ENCODE measurements around the gene ZBTB7C. TPM values are rescaled to one million over a fixed set of nuclear protein-coding genes. Genes with fewer than 3 reads are reported as not detected.

Gene ZBTB7C
- total RNA-seq, 2 donors from 2014 or later: 25.1 to 36.4 TPM

DNA sequence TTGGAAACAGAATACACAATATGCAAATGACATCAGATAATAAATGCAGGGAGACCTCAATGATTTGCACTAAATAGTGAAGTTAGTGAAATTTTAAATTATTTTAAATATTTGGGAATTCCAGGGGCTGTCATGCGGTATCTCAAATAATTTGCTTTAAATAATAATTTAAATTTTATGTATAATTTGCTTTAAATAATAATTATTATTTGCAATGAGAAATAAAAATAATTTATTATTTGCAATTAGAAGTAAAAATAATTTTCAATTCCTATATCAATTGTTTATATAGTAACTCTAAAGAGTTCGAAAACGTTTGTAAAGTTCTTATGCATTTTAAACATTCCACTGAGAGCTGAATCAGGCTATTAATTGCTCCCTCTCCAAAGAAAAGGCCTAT, 226.4 kb downstream of the ZBTB7C start:
- no peaks in the 10 kb centered on the region for H3K4me1 ChIP-seq
- DNase-seq: no peak
- no peak overlapping the region for H3K27ac ChIP-seq
- intact Hi-C loops (cut with DNase I): no loop called here
- H3K9ac ChIP-seq (ENCODE audit: low read depth in 2 of 2, low read length in 2 of 2): no peak overlapping the region
- TF ChIP-seq, protein P1, sequence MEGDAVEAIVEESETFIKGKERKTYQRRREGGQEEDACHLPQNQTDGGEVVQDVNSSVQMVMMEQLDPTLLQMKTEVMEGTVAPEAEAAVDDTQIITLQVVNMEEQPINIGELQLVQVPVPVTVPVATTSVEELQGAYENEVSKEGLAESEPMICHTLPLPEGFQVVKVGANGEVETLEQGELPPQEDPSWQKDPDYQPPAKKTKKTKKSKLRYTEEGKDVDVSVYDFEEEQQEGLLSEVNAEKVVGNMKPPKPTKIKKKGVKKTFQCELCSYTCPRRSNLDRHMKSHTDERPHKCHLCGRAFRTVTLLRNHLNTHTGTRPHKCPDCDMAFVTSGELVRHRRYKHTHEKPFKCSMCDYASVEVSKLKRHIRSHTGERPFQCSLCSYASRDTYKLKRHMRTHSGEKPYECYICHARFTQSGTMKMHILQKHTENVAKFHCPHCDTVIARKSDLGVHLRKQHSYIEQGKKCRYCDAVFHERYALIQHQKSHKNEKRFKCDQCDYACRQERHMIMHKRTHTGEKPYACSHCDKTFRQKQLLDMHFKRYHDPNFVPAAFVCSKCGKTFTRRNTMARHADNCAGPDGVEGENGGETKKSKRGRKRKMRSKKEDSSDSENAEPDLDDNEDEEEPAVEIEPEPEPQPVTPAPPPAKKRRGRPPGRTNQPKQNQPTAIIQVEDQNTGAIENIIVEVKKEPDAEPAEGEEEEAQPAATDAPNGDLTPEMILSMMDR (IDR thresholded peaks at IDR 0.05): no peak
- no peak overlapping the region for H3K4me3 ChIP-seq
- H3K9me3 ChIP-seq: no peaks in the 10 kb centered on the region
- no peaks in the 10 kb centered on the region for H3K36me3 ChIP-seq
- no peaks in the 10 kb centered on the region for H3K27me3 ChIP-seq

DNA sequence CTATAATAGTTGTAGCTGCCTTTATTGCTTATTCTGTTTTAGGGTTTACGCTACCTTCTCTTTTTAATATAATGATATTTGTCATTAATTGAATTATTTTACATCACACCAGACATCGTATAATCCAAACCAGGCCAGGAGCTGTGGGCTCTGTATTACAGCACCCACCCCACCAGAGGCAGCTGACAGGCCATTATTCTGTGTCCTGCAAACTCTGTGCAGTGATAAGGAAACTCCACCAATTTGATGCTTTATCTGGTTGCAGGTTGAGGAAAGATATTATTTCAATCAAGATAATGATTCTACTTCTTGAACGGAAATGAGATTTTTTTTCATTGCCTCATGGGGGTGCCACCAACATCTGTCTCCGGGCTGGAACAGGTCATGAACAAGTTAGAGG, 227.3 kb downstream of the ZBTB7C start:
- no peak overlapping the region for H3K9ac ChIP-seq (ENCODE audit: low read depth in 2 of 2, low read length in 2 of 2)
- no peak overlapping the region for H3K27ac ChIP-seq
- H3K9me3 ChIP-seq: no peaks in the 10 kb centered on the region
- intact Hi-C loops (cut with DNase I): no loop called here
- TF ChIP-seq, protein P1 (IDR thresholded peaks at IDR 0.05): no peak
- H3K4me1 ChIP-seq: no peaks in the 10 kb centered on the region
- H3K27me3 ChIP-seq: no peaks in the 10 kb centered on the region
- DNase-seq: no peak
- H3K36me3 ChIP-seq: no peaks in the 10 kb centered on the region
- no peak overlapping the region for H3K4me3 ChIP-seq

DNA sequence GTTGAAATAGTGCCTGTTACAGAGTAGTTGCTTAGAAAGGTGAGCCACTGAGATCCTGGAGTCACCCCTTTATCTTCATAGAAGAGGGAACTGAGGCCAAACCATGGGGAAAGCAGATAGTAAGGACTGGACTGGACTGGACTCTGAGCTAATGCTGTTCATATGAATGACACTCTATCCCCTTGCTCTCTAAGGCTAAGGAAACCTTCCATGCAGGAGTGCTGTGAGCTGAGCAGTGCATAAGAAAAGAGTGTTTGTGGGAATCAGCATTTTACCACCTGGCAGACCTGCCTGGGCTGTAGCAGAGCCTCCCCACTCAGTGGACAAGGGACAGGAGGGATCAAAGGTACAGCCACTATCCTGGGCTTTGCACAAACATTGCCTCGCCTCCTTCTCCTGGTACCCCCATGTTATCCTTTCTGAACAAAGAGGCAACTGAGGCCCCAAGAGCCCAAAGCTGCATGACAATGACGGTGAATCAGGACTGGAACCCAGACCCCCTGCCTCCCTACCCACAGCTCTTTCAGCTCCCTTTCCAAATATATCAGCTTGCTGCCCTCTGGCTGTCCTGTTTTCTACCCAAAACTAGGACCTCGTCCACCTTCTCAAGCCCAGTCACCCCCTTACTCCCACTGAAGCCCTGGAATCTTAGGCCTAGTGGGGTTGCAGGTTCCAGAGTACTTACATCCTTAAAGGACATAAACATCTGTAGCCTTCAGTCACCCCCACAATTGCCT, 227.9 kb downstream of the ZBTB7C start:
- H3K27me3 ChIP-seq: no peaks in the 10 kb centered on the region
- H3K4me3 ChIP-seq: no peak overlapping the region
- no peaks in the 10 kb centered on the region for H3K9me3 ChIP-seq
- no peak for DNase-seq
- H3K9ac ChIP-seq (ENCODE audit: low read depth in 2 of 2, low read length in 2 of 2): no peak overlapping the region
- no peak overlapping the region for H3K27ac ChIP-seq
- TF ChIP-seq, protein P1 (IDR thresholded peaks at IDR 0.05): no peak
- intact Hi-C loops (cut with DNase I): no loop called here
- no peaks in the 10 kb centered on the region for H3K36me3 ChIP-seq
- no peaks in the 10 kb centered on the region for H3K4me1 ChIP-seq

DNA sequence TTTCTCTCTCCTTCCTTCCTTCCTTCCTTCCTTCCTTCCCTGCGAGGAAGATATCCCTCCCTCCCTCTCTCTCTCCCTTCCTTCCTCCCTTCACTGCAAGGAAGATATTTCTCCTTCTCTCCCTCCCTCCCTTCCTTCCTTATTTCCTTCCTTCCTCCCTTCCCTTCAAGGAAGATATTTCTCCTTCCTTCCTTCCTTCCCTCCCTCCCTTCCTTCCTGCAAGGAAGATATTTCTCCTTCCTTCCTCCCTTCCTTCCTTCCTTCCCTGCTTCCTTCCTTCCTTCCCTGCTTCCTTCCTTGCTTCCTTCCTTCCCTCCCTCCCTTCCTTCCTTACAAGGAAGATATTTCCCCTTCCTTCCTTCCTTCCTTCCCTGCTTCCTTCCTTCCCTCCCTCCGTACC, 229.5 kb downstream of the ZBTB7C start:
- Histone ChIP-seq H3K4me3 (no peak overlapping the region), H3K36me3 (no peaks in the 10 kb centered on the region), H3K27ac (no peak overlapping the region), H3K9ac (ENCODE audit: low read depth in 2 of 2, low read length in 2 of 2) (no peak overlapping the region), H3K9me3 (no peaks in the 10 kb centered on the region), H3K27me3 (no peaks in the 10 kb centered on the region), H3K4me1 (no peaks in the 10 kb centered on the region)
- no peak for DNase-seq
- TF ChIP-seq, protein P1 (IDR thresholded peaks at IDR 0.05): no peak
- intact Hi-C loops (cut with DNase I): no loop called here

DNA sequence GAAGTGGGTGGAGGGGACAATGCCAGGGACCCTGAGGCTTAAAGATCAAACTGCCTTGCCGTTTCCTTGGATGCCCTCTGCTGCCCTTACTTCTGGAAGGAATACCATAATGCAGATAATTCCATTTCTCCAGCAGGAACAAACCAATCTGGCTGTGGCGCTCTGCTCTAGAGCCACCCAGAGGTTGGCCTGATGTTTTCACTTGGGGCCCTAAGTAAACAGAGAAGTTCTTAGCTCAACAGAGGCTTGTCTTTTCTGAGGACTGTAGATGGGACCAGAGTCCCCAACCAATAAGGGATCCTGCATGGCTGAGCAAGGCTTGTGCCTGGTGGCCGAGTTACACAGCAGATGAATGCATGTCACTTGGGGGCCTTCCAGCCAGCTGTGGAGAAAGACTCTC, 230.2 kb downstream of the ZBTB7C start:
- TF ChIP-seq, protein P1 (IDR thresholded peaks at IDR 0.05): no peak
- Histone ChIP-seq H3K9ac (ENCODE audit: low read depth in 2 of 2, low read length in 2 of 2) (no peak overlapping the region), H3K36me3 (no peaks in the 10 kb centered on the region), H3K27me3 (no peaks in the 10 kb centered on the region), H3K4me3 (no peak overlapping the region), H3K9me3 (no peaks in the 10 kb centered on the region), H3K27ac (no peak overlapping the region), H3K4me1 (no peaks in the 10 kb centered on the region)
- intact Hi-C loops (cut with DNase I): no loop called here
- no peak for DNase-seq

Data from colonic mucosa (tissue), 4 donors.